HepG2 (cell line): ENCODE data around the gene SEM1. TPM values are rescaled to one million over a fixed set of nuclear protein-coding genes. Genes with fewer than 3 reads are reported as not detected.

Experiments
- ATAC-seq: fragments of 200-7000 bp; cut with Tn5 transposase; 3 replicates; pipeline ENCODE4 v1.9.1; 2020; ENCODE audit warnings: mild to moderate bottlenecking, moderate library complexity
- BruUV-seq: library from RNA; stranded (reverse); fragments of 400-500 nt; replicated peaks from 2 replicates; lab custom pipeline; 2021; lab: Mats Ljungman, UMichigan
- CTCF ChIA-PET: fragments of 300-600 bp; formaldehyde crosslinking; extraction: SDS; loops from one replicate; lab custom pipeline; 2021; ENCODE audit warnings: low total read pairs, inconsistent platforms, low intra/inter-chr PET ratio; lab: Yijun Ruan, JAX
- POLR2A ChIA-PET: fragments of 350-600 bp; sonication (Branson Sonifier 250); formaldehyde crosslinking; loops from one replicate; lab custom pipeline; 2020; ENCODE audit warnings: antibody characterized with exemption, inconsistent platforms; lab: Yijun Ruan, JAX
- DNase-seq: peaks from one replicate; pipeline ENCODE4 v3.0.0-alpha.2; 2015; ENCODE audit warnings: low spot score
- FAIRE-seq: peaks from 3 replicates; lab custom pipeline; 2011; peaks lifted over from hg19 to GRCh38; lab: Jason Lieb, UNC
- H2AFZ ChIP-seq: one replicate; pipeline ENCODE4 v1.6.1; 2011; ENCODE audit warnings: low read length, inconsistent platforms
- H3K27ac ChIP-seq: fragments of 300-600 bp; 3 replicates; pipeline ENCODE4 v1.8.0; 2011; ENCODE audit warnings: mixed run types, mild to moderate bottlenecking, mixed read lengths, low read length, inconsistent platforms; ENCODE audit not compliant: insufficient read depth; ENCODE audit errors: extremely low read length
- H3K27me3 ChIP-seq, 2 experiments: fragments of 200-600 bp in 1 of 2; 2 replicates in 1 of 2; 3 replicates in 1 of 2; pipeline versions ENCODE4 v1.6.0 to v1.8.0; 2011; ENCODE audit warnings: low read length in 2 of 2, mild to moderate bottlenecking in 2 of 2, moderate library complexity in 2 of 2, inconsistent platforms in 1 of 2; ENCODE audit not compliant: insufficient read depth in 2 of 2, control insufficient read depth in 1 of 2
- H3K36me3 ChIP-seq, 2 experiments: fragments of 200-600 bp in 1 of 2; replicated peaks in 1 of 2; 2 replicates in 1 of 2; 3 replicates in 1 of 2; pipeline versions ENCODE4 v1.5.1 to v1.8.0; 2011; ENCODE audit warnings: low read length in 2 of 2, inconsistent platforms in 1 of 2; ENCODE audit not compliant: insufficient read depth in 2 of 2, control insufficient read depth in 1 of 2
- H3K4me1 ChIP-seq: 2 replicates; pipeline ENCODE4 v1.5.1; 2012; ENCODE audit warnings: low read length, inconsistent platforms; ENCODE audit not compliant: insufficient read depth
- H3K4me2 ChIP-seq: 2 replicates; pipeline ENCODE4 v1.6.0; 2011; ENCODE audit warnings: low read depth, low read length, inconsistent platforms
- H3K4me3 ChIP-seq, 3 experiments: fragments of 200-600 bp in 1 of 3; sonication (generic), shearing (Covaris generic) in 1 of 3; replicated peaks in 1 of 3; 2 replicates each; pipeline ENCODE4 v1.5.1; 2011 to 2016; ENCODE audit warnings: low read length in 3 of 3, inconsistent platforms in 2 of 3, low read depth in 2 of 3, mild to moderate bottlenecking in 2 of 3, control low read depth in 1 of 3, mixed read lengths in 1 of 3; ENCODE audit not compliant: insufficient read depth in 1 of 3
- H3K79me2 ChIP-seq: one replicate; pipeline ENCODE4 v1.6.1; 2011; ENCODE audit warnings: low read length, inconsistent platforms; ENCODE audit not compliant: insufficient read depth
- H3K9ac ChIP-seq: 2 replicates; pipeline ENCODE4 v1.6.0; 2011; ENCODE audit warnings: mild to moderate bottlenecking, low read depth, low read length, inconsistent platforms; ENCODE audit not compliant: insufficient read depth
- H3K9me3 ChIP-seq: 2 replicates; pipeline ENCODE4 v1.5.1; 2012; ENCODE audit warnings: mild to moderate bottlenecking, low read length
- H4K20me1 ChIP-seq: 2 replicates; pipeline ENCODE4 v1.6.0; 2011; ENCODE audit warnings: inconsistent platforms, mild to moderate bottlenecking, low read length, moderate library complexity; ENCODE audit not compliant: insufficient read depth
- FOXA1 ChIP-seq, 2 experiments: fragments of 450-650 bp in 1 of 2; sonication (generic) in 1 of 2; formaldehyde crosslinking in 1 of 2; IDR thresholded peaks; 2 replicates each; pipeline versions ENCODE4 v1.4.0 to v1.6.1; 2016 to 2020; ENCODE audit warnings: missing genetic modification reagents in 1 of 2
- HCFC1 ChIP-seq: fragments of 150-350 bp; IDR thresholded peaks from 2 replicates; pipeline ENCODE4 v1.6.1; 2014; ENCODE audit warnings: low read depth, low read length
- PTBP1 ChIP-seq: fragments of 200-400 bp; formaldehyde crosslinking; IDR thresholded peaks from 2 replicates; pipeline ENCODE4 v1.6.1; 2018; ENCODE audit warnings: low read length, low read depth; ENCODE audit not compliant: poor library complexity, severe bottlenecking
- SOX5 ChIP-seq: IDR thresholded peaks from 2 replicates; pipeline ENCODE4 v1.6.1; 2016; ENCODE audit warnings: borderline replicate concordance
- TOE1 ChIP-seq: sonication (generic); formaldehyde crosslinking; IDR thresholded peaks from 2 replicates; pipeline ENCODE4 v1.4.0; 2020; ENCODE audit warnings: mild to moderate bottlenecking, missing genetic modification reagents
- ZNF333 ChIP-seq: sonication (generic); formaldehyde crosslinking; IDR thresholded peaks from 2 replicates; pipeline ENCODE4 v1.4.0; 2020; ENCODE audit warnings: mild to moderate bottlenecking, missing genetic modification reagents, borderline replicate concordance
- ZNF431 ChIP-seq: sonication (generic); formaldehyde crosslinking; IDR thresholded peaks from 2 replicates; pipeline ENCODE4 v1.9.0; 2022; ENCODE audit warnings: missing genetic modification reagents, low read depth, mild to moderate bottlenecking, borderline replicate concordance
- WGBS: methylation state at CpG from one replicate; pipeline ENCODE4 v1.1.6; 2017; ENCODE audit warnings: low lambda C conversion rate; 5-methylcytosine and 5-hydroxymethylcytosine counted together
- in situ Hi-C: cut with HindIII; loops from 2 replicates; pipeline ENCODE4 v1.10.0; 2017; ENCODE audit warnings: low pct_unique_long_range_greater_than_20kb; ENCODE audit not compliant: extremely low pct_ligation_motif_present
- intact Hi-C: fragments of 100-400 bp; cut with micrococcal nuclease; formaldehyde crosslinking; loops from one replicate; pipeline ENCODE4 v1.10.0; 2022; ENCODE audit not compliant: unreplicated experiment
- polyA plus RNA-seq, 8 experiments: library from polyadenylated mRNA; depleted of rRNA in 3 of 8; stranded (reverse) in 7 of 8; unstranded in 1 of 8; fragments of >200 nt; fragmentation: Illumina TruSeq in 4 of 8; extraction: Trizol in 4 of 8; gene quantifications; 2 replicates each; pipeline versions ENCODE4 v1.2.1 to v1.2.3, GENCODE V29; 2011 to 2016; ENCODE audit warnings: low read depth in 4 of 8, missing spikeins in 1 of 8, mixed read lengths in 1 of 8; ENCODE audit not compliant: insufficient read depth in 1 of 8
- total RNA-seq, 5 experiments: library from RNA; depleted of rRNA; stranded (reverse); fragments of >200 nt; fragmentation: Illumina TruSeq; extraction: Trizol; gene quantifications; 2 replicates each; pipeline ENCODE4 v1.2.3, GENCODE V29; 2016; ENCODE audit warnings: low read depth in 1 of 5
- TF ChIP-seq, protein P1 (sequence below): sonication (generic); formaldehyde crosslinking; IDR thresholded peaks from 2 replicates; pipeline ENCODE4 v1.4.0; 2020; ENCODE audit warnings: missing genetic modification reagents
- TF ChIP-seq, protein P2 (sequence below): conservative IDR thresholded peaks from 2 replicates; pipeline ENCODE4 v1.6.1; 2018; ENCODE audit warnings: missing genetic modification reagents

SEM1 gene
- total and polyA plus RNA-seq, 2 of the 13 experiments (the other 11 are each of a cell fraction or from before 2014, with no cell fraction given), result 40.7 to 174 TPM

DNA sequence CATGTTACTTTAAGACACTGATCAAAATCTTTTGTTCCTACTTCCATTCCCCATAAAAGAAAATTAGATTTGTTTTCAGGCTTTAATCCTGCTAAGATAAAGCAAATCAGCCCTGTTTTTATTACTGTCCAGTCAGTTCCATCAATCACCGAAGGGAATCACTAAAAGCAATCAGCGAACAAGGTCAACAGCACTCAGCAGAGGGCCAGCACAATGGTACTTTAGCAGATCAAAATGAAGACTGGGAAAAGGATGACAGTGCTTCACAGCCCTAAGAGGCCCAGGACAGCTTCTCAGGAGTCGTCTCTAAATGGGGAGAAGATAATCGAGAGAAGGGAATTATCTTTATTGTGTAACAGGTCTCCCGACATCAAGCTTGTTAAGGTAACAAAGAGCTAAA is 32.7 kb downstream of the SEM1 start:
- no peaks in the 10 kb centered on the region for H4K20me1 ChIP-seq
- H3K27ac ChIP-seq, result no peak overlapping the region
- peaks cover 0 to 1% of the 10 kb centered on the region in 2 experiments; a peak in 1 of 5 replicates for H3K36me3 ChIP-seq
- no peaks in the 10 kb centered on the region for H3K79me2 ChIP-seq
- CTCF ChIA-PET, result no interaction called here
- no peaks in the 10 kb centered on the region for H3K27me3 ChIP-seq
- DNase-seq, result no peak
- no peak overlapping the region for H3K9ac ChIP-seq
- intact Hi-C loops (no loop called here), in situ Hi-C loops (no loop called here)
- no peak overlapping the region for H2AFZ ChIP-seq
- H3K4me3 ChIP-seq, result no peak overlapping the region
- TF ChIP-seq, protein P1, sequence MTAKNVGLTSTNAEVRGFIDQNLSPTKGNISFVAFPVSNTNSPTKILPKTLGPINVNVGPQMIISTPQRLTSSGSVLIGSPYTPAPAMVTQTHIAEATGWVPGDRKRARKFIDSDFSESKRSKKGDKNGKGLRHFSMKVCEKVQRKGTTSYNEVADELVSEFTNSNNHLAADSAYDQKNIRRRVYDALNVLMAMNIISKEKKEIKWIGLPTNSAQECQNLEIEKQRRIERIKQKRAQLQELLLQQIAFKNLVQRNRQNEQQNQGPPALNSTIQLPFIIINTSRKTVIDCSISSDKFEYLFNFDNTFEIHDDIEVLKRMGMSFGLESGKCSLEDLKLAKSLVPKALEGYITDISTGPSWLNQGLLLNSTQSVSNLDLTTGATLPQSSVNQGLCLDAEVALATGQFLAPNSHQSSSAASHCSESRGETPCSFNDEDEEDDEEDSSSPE (CRISPR knock-in tag), result no peak
- TF ChIP-seq, protein P2, sequence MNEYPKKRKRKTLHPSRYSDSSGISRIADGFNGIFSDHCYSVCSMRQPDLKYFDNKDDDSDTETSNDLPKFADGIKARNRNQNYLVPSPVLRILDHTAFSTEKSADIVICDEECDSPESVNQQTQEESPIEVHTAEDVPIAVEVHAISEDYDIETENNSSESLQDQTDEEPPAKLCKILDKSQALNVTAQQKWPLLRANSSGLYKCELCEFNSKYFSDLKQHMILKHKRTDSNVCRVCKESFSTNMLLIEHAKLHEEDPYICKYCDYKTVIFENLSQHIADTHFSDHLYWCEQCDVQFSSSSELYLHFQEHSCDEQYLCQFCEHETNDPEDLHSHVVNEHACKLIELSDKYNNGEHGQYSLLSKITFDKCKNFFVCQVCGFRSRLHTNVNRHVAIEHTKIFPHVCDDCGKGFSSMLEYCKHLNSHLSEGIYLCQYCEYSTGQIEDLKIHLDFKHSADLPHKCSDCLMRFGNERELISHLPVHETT (CRISPR knock-in tag), result no peak
- TF ChIP-seq HCFC1 (no peak), PTBP1 (no peak), FOXA1 (IDR thresholded peaks at IDR 0.05) (no peak), FOXA1 (CRISPR knock-in tag; IDR thresholded peaks at IDR 0.05) (no peak), ZNF333 (no peak), ZNF431 (CRISPR knock-in tag) (no peak), TOE1 (CRISPR knock-in tag) (no peak), SOX5 (CRISPR knock-in tag) (no peak)
- no TSS peak for BruUV-seq
- no peak for FAIRE-seq
- no peak overlapping the region for H3K4me2 ChIP-seq
- H3K9me3 ChIP-seq, result no peaks in the 10 kb centered on the region
- 94% methylated on average over 5 of the region's 5 CpGs for WGBS
- H3K4me1 ChIP-seq, result no peaks in the 10 kb centered on the region
- POLR2A ChIA-PET, result no interaction called here
- ATAC-seq, result no peak
